Body of pancreas (tissue), 4 donors: Measurements from ENCODE around the gene SLC12A3. TPM values are rescaled to one million over a fixed set of nuclear protein-coding genes. Genes with fewer than 3 reads are reported as not detected.
A peak's percentile ranks its signal among the peaks of the same experiment; 100 is the strongest.

Experiments
- ATAC-seq: fragments of 150-250 bp; one replicate; pipeline ENCODE4 v1.9.1; 2016
- DNase-seq, 4 donors: peaks; one replicate each; pipeline ENCODE4 v3.0.0-alpha.2; 2019
- H3K27ac ChIP-seq, 4 donors: fragments of 200-600 bp; sonication (generic); 1 replicate in 3 of 4; 2 replicates in 1 of 4; pipeline versions ENCODE4 v1.5.1 to v1.6.1; 2016 to 2019; ENCODE audit warnings: mild to moderate bottlenecking in 1 of 4, mixed read lengths in 1 of 4, moderate library complexity in 1 of 4
- H3K27me3 ChIP-seq, 2 donors: fragments of 200-600 bp; sonication (generic); one replicate each; pipeline ENCODE4 v1.6.0; 2016; ENCODE audit warnings: mild to moderate bottlenecking in 1 of 2
- H3K36me3 ChIP-seq, 2 donors: fragments of 200-600 bp; sonication (generic); replicated peaks in 1 of 2; 2 replicates each; pipeline ENCODE4 v1.5.1; 2016; ENCODE audit warnings: low read depth in 2 of 2; ENCODE audit not compliant: insufficient read depth in 1 of 2
- H3K4me1 ChIP-seq: fragments of 200-600 bp; sonication (generic); one replicate; pipeline ENCODE4 v1.6.0; 2016
- H3K4me3 ChIP-seq, 2 donors: fragments of 200-600 bp; sonication (generic); 1 replicate in 1 of 2; 2 replicates in 1 of 2; pipeline ENCODE4 v1.5.1; 2016 to 2019
- H3K9me3 ChIP-seq, 3 donors: fragments of 200-600 bp; sonication (generic); 1 replicate in 2 of 3; 2 replicates in 1 of 3; pipeline ENCODE4 v1.5.1; 2016
- CTCF ChIP-seq, 7 experiments: fragments of 450-650 bp in 4 of 7; fragments of 200-600 bp in 3 of 7; sonication (generic) in 3 of 7; IDR thresholded peaks; one replicate each; pipeline ENCODE4 v1.5.1; 2016 to 2019; ENCODE audit warnings: antibody characterized with exemption in 7 of 7
- POLR2A ChIP-seq, 3 donors: fragments of 450-650 bp; IDR thresholded peaks; one replicate each; pipeline ENCODE4 v1.6.1; 2016; ENCODE audit warnings: antibody characterized with exemption in 3 of 3, mild to moderate bottlenecking in 2 of 3
- WGBS, 2 donors: methylation state at CpG; one replicate each; pipeline ENCODE4 v1.1.5; 2017; 5-methylcytosine and 5-hydroxymethylcytosine counted together
- intact Hi-C: fragments of 100-400 bp; cut with DNase I; formaldehyde crosslinking; loops from one replicate; pipeline ENCODE4 v1.15.1; 2023
- total RNA-seq, 2 donors: library from RNA; depleted of rRNA; stranded (reverse); fragments of >200 nt; gene quantifications; one replicate each; pipeline ENCODE4 v1.1.0, GENCODE V29; 2016

SLC12A3 gene
- total RNA-seq, 2 donors from 2014 or later, result not detected

- no peaks in the 10 kb centered on the region for H3K27me3 ChIP-seq
- 28 to 49% methylated on average over 11 of the region's 11 CpGs for WGBS, 2 donors
- H3K4me3 ChIP-seq, result no peak overlapping the region
- TF ChIP-seq CTCF (IDR thresholded peaks at IDR 0.05), result no peak
- peak in 2 of 3 donors; percentile 10 to 21 for TF ChIP-seq POLR2A (IDR thresholded peaks at IDR 0.05)
- ATAC-seq, result peak; percentile 52
- DNase-seq, result peak; percentile 75 to 84 (median 82)
- peaks cover 87% of the 10 kb centered on the region for H3K4me1 ChIP-seq
- no peaks in the 10 kb centered on the region for H3K9me3 ChIP-seq
- peak overlapping the region; percentile 78 to 88 (median 83) for H3K27ac ChIP-seq
- intact Hi-C loops, result no loop called here
- H3K36me3 ChIP-seq, result no peaks in the 10 kb centered on the region
These were observed 54.2 kb downstream of the SLC12A3 start for GRCh38 chr16:56919099-56919800.

- Histone ChIP-seq H3K9me3 (no peaks in the 10 kb centered on the region), H3K36me3 (no peaks in the 10 kb centered on the region), H3K27me3 (no peaks in the 10 kb centered on the region), H3K4me1 (peaks cover 69% of the 10 kb centered on the region), H3K4me3 (no peak overlapping the region), H3K27ac (peak overlapping the region; percentile 70 to 88 (median 80))
- DNase-seq, result peak; percentile 58 to 76 (median 65)
- ATAC-seq, result peak; percentile 48
- WGBS, 2 donors, result 33 to 34% methylated on average over 4 of the region's 4 CpGs
- TF ChIP-seq POLR2A (IDR thresholded peaks at IDR 0.05) (peak in 2 of 3 donors; percentile 19 to 32), CTCF (IDR thresholded peaks at IDR 0.05) (no peak)
- intact Hi-C loops, result no loop called here
These were observed 56.6 kb downstream of the SLC12A3 start for GRCh38 chr16:56921571-56921970.

GRCh38 chr16:56923481-56924091, 58.6 kb downstream of the SLC12A3 start:
- no peak for TF ChIP-seq POLR2A (IDR thresholded peaks at IDR 0.05)
- no peak for TF ChIP-seq CTCF (IDR thresholded peaks at IDR 0.05)
- intact Hi-C loops, result no loop called here
- no peaks in the 10 kb centered on the region for H3K27me3 ChIP-seq
- H3K4me3 ChIP-seq, result no peak overlapping the region
- no peak for ATAC-seq
- no peaks in the 10 kb centered on the region for H3K36me3 ChIP-seq
- no peaks in the 10 kb centered on the region for H3K9me3 ChIP-seq
- peaks cover 55% of the 10 kb centered on the region for H3K4me1 ChIP-seq
- 70 to 84% methylated on average over 9 of the region's 9 CpGs for WGBS, 2 donors
- H3K27ac ChIP-seq, result peak overlapping the region in 3 of 4 donors; percentile 6 to 82 (median 78)
- DNase-seq, result no peak

- Histone ChIP-seq H3K4me3 (no peak overlapping the region), H3K27me3 (no peaks in the 10 kb centered on the region), H3K27ac (no peak overlapping the region), H3K4me1 (peaks cover 40% of the 10 kb centered on the region), H3K36me3 (no peaks in the 10 kb centered on the region), H3K9me3 (no peaks in the 10 kb centered on the region)
- WGBS, 2 donors, result 57 to 77% methylated on average over 2 of the region's 2 CpGs
- TF ChIP-seq CTCF (IDR thresholded peaks at IDR 0.05) (no peak), POLR2A (IDR thresholded peaks at IDR 0.05) (no peak)
- DNase-seq, result no peak
- ATAC-seq, result no peak
- intact Hi-C loops, result no loop called here
These were observed 62.5 kb downstream of the SLC12A3 start for GRCh38 chr16:56927471-56927870.
